GM19324 (cell line): ENCODE measurements around the gene KRT81.

Experiments used
- ATAC-seq: cut with Tn5 transposase; IDR thresholded peaks from one replicate; pipeline ENCODE4 v1.9.1; 2021; ENCODE audit warnings: mild to moderate bottlenecking, moderate library complexity; ENCODE audit not compliant: unreplicated experiment, low FRiP score

The KRT81 gene

GRCh38 chr12:52291267-52291935 lies at the start of gene KRT81:
Gene KRT81, minus strand, starts transcription at chr12:52291534. Its CDS starts 69 bp downstream, at chr12:52291465.
- no peak for ATAC-seq

- ATAC-seq = no peak
These were observed 47.1 kb upstream of the KRT81 start for GRCh38 chr12:52338241-52338960.

- no peak for ATAC-seq
These were observed 45.7 kb upstream of the KRT81 start for GRCh38 chr12:52337054-52337453.

DNA sequence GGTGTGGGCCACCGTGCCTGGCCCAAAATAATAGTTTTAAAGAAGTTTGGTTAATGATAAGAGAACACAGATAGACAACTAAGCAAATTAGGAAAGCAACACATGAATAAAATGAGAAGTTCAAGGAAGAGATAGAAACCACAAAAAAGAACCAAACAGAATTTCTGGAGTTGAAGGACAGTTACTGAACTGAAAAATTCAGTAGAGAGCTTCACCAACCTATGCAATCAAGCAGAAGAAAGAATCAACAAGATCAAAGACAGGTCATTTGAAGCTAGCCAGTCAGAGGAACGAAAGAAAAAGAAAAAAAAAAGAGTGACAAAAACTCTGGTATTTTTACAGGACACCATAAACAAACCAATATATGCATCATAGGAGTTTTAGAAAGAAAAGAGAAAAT lies 45.3 kb upstream of the KRT81 start:
- no peak for ATAC-seq

DNA sequence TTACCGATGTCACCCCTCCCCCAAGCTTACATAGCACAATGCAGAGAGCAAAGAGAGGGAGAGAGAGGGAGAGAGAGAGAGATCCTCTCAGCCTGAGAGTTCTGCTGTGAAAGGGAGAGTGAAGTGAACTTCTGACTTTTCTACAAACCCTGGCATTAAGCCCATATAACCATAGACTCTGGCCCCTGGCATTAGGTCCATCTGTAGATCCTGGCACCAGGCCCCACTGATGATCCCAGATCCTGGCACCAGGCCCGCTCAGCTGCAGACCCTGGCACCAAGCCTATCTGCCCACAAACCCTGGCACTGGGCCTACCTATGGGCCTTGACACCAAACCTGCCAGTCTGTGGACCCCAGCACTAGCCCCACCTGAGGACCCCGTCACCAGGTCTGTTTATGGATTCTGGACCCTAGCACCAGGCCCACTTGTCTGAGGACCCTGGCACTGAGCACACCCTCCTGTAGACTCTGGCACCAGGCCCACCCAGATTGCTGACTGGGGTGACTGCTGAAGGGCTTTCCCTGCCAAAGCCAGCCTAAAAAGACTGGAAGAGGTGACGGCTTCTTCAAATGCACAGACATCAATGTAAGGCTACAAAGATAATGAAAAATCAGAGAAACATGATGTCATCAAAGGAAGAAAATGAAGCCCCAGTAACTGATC lies 44.4 kb upstream of the KRT81 start:
- no peak for ATAC-seq

DNA sequence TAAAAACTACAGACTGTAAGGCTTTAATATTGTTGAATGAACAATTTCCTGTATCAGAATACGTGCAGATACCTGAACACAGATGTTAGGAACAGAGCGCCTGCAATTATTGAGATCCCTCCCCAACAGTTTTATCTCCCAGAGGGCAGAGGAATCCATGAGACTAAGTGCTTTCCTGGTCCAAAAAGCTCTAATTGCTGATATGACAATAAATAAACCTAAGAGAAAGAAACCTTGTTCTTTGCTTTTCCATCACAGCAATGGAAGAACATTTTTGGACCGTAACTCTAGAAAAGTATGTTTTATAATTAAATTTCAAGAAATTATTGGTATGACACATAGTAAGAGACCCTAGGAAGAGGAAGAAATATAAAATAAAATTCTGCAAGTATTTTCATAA lies 42.9 kb upstream of the KRT81 start:
- ATAC-seq = no peak

DNA sequence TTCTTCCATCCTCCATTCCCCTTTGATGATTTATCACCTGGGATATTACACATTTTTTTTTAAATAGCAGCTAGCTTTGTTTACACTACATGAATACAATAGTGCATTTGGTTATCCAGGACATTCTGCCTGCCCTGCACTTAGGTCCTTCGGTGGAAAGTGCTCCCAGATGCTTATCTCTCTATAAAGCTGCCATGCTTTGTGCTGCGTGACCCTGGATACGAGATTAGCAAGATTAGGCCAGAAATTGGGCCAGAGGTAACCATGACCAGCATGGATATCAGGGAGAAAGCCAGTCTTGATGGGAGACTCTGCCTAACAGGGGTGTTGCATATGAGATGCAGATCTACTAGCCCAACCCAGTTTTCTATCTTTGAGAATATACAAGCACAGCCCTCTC lies 42.0 kb upstream of the KRT81 start:
- no peak for ATAC-seq

DNA sequence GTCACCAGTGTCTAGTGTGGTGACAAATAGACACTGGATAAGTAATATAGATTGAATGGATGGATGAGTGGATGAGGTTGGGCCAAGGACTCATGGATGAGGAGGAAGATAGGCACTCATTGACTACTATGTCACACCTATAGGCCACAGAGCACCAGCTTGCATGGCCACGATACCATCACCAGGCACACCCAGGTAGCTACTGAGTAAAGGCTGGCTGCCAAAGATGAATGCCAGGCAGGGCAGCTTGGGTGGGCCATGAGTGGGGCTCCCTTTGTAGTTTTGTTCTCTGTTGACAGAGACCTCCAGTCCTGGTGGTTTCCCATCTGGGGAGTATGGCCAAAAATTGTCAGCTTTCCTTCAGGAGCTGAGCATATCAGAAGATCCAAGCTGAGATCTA lies 41.0 kb upstream of the KRT81 start:
- ATAC-seq = no peak

GRCh38 chr12:52331833-52332232 lies 40.5 kb upstream of the KRT81 start:
- ATAC-seq = no peak

DNA sequence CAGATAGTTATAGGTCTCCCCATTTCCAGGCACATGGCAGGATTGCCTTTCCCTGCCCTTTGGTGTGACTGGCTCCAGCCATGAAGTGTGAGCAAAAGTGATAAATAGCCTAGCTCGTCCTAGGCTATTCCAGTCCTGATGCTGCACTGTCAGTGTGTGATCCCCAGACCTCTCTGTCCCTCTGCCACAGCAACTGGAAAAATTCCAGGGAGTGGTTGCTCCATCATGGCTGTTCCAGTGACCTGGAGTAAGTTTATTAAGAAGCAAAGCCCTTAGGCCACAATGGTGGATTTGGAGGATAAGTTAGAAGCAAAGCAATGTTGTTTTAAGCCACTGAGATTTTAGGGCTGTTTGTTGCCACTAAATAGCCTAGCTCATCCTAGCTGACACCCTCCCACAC lies 39.7 kb upstream of the KRT81 start:
- ATAC-seq = no peak

GRCh38 chr12:52327830-52328500 lies 36.6 kb upstream of the KRT81 start:
- ATAC-seq = no peak

DNA sequence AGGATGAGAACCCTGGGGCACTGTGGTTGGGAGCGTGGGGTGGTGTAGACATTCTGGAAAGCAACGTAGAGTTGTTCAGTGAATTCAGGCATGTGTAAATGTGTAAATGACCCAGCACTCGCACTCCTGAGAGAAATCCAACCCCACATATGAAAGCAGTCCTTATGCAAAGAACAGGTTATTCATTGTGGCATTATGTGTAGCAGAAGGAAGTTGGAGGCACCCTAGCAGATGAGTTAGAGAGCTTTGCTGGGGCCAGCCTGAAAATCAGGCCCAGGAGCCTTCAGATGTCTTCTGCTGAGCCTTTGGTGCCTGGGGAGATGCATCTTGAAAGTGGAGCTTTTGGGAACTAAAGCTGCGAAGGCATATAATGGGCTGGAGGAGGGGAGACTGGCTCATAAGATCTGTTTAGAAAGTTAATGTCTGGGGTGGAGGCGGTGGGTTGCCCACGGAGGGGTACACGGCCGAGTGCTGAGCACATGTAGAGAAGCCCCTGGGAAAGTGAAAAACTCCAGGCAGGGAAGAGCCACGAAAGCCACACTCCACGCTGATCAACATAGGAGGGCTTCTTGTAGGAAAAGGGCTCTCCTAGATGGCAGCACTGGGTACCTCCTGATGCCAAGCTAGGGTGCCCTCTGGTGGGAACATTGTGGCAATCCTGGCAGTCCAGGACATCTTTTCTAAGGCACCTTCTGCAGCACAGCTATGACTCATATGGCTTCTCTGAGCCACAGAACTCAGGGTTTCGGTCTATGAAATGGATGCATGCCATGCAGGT lies 35.9 kb upstream of the KRT81 start:
- ATAC-seq = peak; percentile 72

- no peak for ATAC-seq
These were observed 32.8 kb upstream of the KRT81 start for GRCh38 chr12:52324153-52324444.

DNA sequence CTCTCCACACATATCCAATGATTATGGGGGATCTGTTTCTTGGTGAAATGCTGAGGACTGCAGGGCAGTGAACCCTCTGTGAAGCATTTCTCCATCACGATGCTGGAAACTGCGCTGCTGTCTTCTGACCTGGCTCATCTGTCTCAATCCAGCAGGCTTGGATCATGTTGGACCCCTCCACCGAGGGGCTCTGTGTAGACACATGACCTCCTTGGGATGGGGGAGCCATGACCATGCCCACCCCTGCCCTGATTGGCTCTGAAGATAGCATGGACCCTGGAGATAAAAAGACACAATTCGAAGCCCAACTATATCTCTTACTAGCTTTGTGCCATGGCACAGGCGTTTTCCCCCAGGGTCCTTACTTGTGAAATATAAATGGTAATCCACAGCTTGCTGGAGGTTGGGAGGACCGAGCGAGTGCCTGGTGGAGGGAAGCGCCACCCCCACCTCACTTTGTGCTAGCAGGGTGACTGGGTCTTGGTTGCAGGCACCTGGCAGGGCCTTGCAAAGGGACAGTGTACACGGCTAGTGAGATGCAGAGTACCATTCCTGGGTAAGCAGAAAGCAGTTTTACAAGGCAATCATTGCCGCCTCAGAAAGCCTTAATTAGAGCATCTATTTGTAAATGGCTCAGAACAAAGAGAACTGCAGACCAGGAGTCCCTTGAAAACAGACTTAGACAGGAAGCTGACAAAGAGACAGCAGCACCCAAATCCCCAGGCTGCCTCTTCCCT lies 32.2 kb upstream of the KRT81 start:
- ATAC-seq = no peak

- ATAC-seq = no peak
These were observed 31.7 kb upstream of the KRT81 start for GRCh38 chr12:52323001-52323400.

GRCh38 chr12:52322069-52322468 lies 30.7 kb upstream of the KRT81 start:
- no peak for ATAC-seq

GRCh38 chr12:52321418-52321817 lies 30.1 kb upstream of the KRT81 start:
- no peak for ATAC-seq

DNA sequence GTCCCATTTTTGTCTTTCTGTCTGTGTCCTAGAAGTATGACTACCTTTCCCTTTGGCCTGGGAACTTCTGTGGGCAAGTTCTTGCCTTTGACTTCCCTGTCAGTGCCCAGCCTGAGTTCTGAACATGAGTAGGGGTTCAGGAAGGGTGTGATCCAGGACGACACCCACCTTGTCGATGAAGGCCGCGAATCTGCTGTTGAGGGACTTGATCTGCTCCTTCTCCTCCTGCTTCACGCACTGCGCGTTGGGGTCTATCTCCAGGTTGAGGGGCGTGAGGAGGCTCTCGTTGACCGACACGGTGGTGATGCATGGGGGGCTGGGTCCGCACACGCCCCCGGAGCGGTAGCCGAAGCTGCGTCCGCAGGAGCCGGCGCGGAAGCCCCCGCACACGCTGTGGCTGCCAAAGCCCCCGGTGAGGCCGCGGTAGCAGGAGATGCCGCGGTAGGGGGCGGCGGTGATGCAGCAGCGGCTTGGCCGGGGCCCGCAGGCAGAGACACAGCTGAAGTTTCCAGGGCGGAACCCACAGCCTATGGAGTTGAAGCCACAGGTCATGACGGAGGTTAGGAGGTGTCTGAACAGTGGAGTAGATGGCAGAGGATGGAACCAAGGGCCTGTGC lies 29.6 kb upstream of the KRT81 start, which contains the start of gene KRT83:
KRT83 (minus strand) TSS at position 615 of the 617 bp plus-strand sequence; CDS start at position 552, 63 bp downstream.
- no peak for ATAC-seq

- no peak for ATAC-seq
These were observed 27.8 kb upstream of the KRT81 start for GRCh38 chr12:52319097-52319496.
